Measurements from ENCODE around the gene B3GALT6.

B3GALT6 gene

GRCh38 chr1:1268284-1268682 lies 36.2 kb downstream of the B3GALT6 start:
- TF ChIP-seq CTCF (IDR thresholded peaks at IDR 0.05; ENCODE audit: extremely low read depth, missing control alignments): no peak
- no peak for DNase-seq (ENCODE audit: low spot score)

DNA sequence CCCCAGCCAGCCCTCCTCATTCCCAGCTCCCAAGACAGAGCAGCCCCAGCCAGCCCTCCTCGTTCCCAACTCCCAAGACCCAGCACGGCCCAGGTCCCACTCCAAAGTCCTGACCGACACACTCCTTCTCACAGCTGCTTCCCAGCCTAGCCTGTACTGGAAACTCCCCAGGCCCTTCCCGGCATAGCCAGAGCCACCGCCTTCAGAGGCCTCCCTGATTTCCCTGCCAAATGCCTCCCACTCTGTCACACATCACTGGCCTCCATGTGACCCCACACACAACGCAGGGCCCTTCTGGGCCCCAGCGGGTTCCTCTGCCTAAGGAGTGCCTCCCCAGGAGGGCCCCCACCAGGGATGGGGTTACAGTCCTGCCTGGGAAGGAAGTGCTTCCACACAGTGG lies 38.8 kb downstream of the B3GALT6 start:
- DNase-seq (ENCODE audit: low spot score): no peak
- no peak for TF ChIP-seq CTCF (IDR thresholded peaks at IDR 0.05; ENCODE audit: extremely low read depth, missing control alignments)

DNA sequence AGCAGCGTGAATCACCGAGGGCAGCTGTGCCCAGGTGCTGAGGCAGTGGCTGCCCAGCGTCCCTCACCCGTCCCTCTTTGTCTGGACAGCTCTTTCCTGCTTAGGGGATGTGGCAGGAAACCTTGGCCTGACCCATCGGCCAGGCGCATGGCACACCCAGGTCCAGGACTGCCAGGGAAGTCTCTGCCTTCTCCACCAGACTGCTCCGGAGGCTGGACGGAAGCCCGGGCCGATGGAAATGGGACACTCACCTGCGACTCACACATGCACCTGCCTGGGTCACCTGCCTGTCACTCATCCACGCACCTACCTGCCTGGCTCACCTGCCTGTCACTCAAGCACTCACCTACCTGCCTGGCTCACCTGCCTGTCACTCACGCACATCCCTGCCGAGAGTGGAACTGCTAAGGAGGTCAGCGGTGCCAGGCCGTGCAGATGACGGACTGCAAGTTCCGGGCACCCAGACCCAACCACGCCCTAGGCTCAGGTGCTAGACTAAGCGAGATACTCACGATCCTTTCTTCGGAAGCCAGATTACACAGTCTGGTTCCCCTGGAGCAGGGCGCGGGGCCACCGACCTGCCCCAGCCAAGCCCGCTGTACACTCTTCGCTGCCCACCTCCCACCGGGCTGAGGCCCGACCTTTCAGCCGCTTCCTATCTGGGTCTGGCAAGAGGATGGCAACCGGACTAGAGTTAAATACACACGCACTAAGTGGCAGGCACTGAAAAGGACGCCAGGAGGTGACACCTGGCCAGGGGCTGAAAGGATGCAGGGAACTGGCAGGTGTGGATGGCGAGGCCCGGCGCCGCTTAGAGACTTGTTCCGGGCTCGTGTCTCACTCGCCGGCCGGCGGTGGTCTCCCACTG lies 40.5 kb downstream of the B3GALT6 start:
- no peak for DNase-seq (ENCODE audit: low spot score)
- TF ChIP-seq CTCF (IDR thresholded peaks at IDR 0.05; ENCODE audit: extremely low read depth, missing control alignments): no peak

DNA sequence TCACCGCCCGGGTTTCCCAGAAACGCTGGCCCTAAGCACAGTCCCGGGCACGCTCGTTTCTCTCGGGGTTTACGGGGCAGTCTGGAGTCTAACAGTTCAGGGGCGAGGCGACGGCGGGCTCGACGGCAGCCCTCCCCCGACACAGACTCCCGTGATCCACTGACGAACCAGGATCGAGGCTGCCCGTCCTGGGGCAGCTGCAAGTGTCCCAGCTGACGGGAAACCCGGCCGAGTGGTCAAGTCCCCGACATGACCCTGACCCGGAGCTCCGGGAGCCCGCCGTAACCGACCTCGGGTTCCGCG lies 41.1 kb downstream of the B3GALT6 start:
- TF ChIP-seq CTCF (IDR thresholded peaks at IDR 0.05; ENCODE audit: extremely low read depth, missing control alignments): no peak
- DNase-seq (ENCODE audit: low spot score): no peak

- peak; percentile 100 for DNase-seq (ENCODE audit: low spot score)
- no peak for TF ChIP-seq CTCF (IDR thresholded peaks at IDR 0.05; ENCODE audit: extremely low read depth, missing control alignments)
Measured at GRCh38 chr1:1273512-1274298, 41.7 kb downstream of the B3GALT6 start, which contains the start of gene UBE2J2. UBE2J2 (minus strand) TSS chr1:1273854; CDS start chr1:1267992, 5,862 bp downstream.

GRCh38 chr1:1274299-1274930 lies 42.4 kb downstream of the B3GALT6 start:
- TF ChIP-seq CTCF (IDR thresholded peaks at IDR 0.05; ENCODE audit: extremely low read depth, missing control alignments): no peak
- DNase-seq (ENCODE audit: low spot score): no peak
